Measurements from ENCODE around the gene ADAMTS18.

The ADAMTS18 gene

GRCh38 chr16:77304134-77304533, 130.7 kb downstream of the ADAMTS18 start:
- no peak for DNase-seq (ENCODE audit: low read depth in 1 of 2, low spot score in 1 of 2)
- Histone ChIP-seq H3K4me3 (replicated peaks; ENCODE audit: insufficient read depth, low read length) (no peak overlapping the region), H3K27me3 (ENCODE audit: insufficient read depth, poor library complexity, severe bottlenecking) (peaks cover 10% of the 10 kb centered on the region), H3K27ac (replicated peaks) (no peak overlapping the region)
- no peak for TF ChIP-seq CTCF (IDR thresholded peaks at IDR 0.05; ENCODE audit: insufficient read depth, low read length)
- no peak for TF ChIP-seq SPI1 (IDR thresholded peaks at IDR 0.05; ENCODE audit: borderline replicate concordance, low read depth)
- no peak for TF ChIP-seq GABPA (IDR thresholded peaks at IDR 0.05; ENCODE audit: low read depth)
- TF ChIP-seq POLR2AphosphoS5 (IDR thresholded peaks at IDR 0.05; ENCODE audit: low read depth): no peak
- no peak for TF ChIP-seq REST (IDR thresholded peaks at IDR 0.05; ENCODE audit: insufficient replicate concordance, low read depth)

- H3K4me3 ChIP-seq (replicated peaks; ENCODE audit: insufficient read depth, low read length): no peak overlapping the region
- DNase-seq (ENCODE audit: low read depth in 1 of 2, low spot score in 1 of 2): no peak
These were observed 132.2 kb downstream of the ADAMTS18 start for GRCh38 chr16:77302674-77303073.

GRCh38 chr16:77302249-77302648, 132.6 kb downstream of the ADAMTS18 start:
- TF ChIP-seq POLR2AphosphoS5 (IDR thresholded peaks at IDR 0.05; ENCODE audit: low read depth): no peak
- no peak for TF ChIP-seq REST (IDR thresholded peaks at IDR 0.05; ENCODE audit: insufficient replicate concordance, low read depth)
- TF ChIP-seq SPI1 (IDR thresholded peaks at IDR 0.05; ENCODE audit: borderline replicate concordance, low read depth): no peak
- no peak for TF ChIP-seq GABPA (IDR thresholded peaks at IDR 0.05; ENCODE audit: low read depth)
- Histone ChIP-seq H3K4me3 (replicated peaks; ENCODE audit: insufficient read depth, low read length) (no peak overlapping the region), H3K27me3 (ENCODE audit: insufficient read depth, poor library complexity, severe bottlenecking) (peaks cover 7% of the 10 kb centered on the region), H3K27ac (replicated peaks) (no peak overlapping the region)
- no peak for DNase-seq (ENCODE audit: low read depth in 1 of 2, low spot score in 1 of 2)

More at GRCh38 chr16:77302674-77303073, 132.2 kb downstream of the ADAMTS18 start:
- TF ChIP-seq GABPA (IDR thresholded peaks at IDR 0.05; ENCODE audit: low read depth) (no peak), SPI1 (IDR thresholded peaks at IDR 0.05; ENCODE audit: borderline replicate concordance, low read depth) (no peak), POLR2AphosphoS5 (IDR thresholded peaks at IDR 0.05; ENCODE audit: low read depth) (no peak), CTCF (IDR thresholded peaks at IDR 0.05; ENCODE audit: insufficient read depth, low read length) (no peak), REST (IDR thresholded peaks at IDR 0.05; ENCODE audit: insufficient replicate concordance, low read depth) (no peak)
- Histone ChIP-seq H3K27ac (replicated peaks) (no peak overlapping the region), H3K27me3 (ENCODE audit: insufficient read depth, poor library complexity, severe bottlenecking) (peaks cover 10% of the 10 kb centered on the region)
